Neural cell (in vitro differentiated cells): ENCODE data around the gene GDAP2.

Source experiments
- EZH2 ChIP-seq: fragments of 200-600, 300-800 bp; shearing (Covaris generic), sonication (generic); IDR thresholded peaks from 2 replicates; pipeline ENCODE4 v1.6.1; 2014; ENCODE audit warnings: antibody characterized with exemption, low read length, borderline replicate concordance, mild to moderate bottlenecking; ENCODE audit not compliant: insufficient read depth, poor library complexity, severe bottlenecking
- POLR2AphosphoS5 ChIP-seq: IDR thresholded peaks from 2 replicates; pipeline ENCODE4 v1.6.1; 2012
- REST ChIP-seq: IDR thresholded peaks from 2 replicates; pipeline ENCODE4 v1.6.1; 2012; ENCODE audit warnings: borderline replicate concordance
- TF ChIP-seq, protein P1 (sequence below): fragments of 450-650 bp; IDR thresholded peaks from 2 replicates; pipeline ENCODE4 v1.5.1; 2014; ENCODE audit warnings: antibody characterized with exemption, mild to moderate bottlenecking, moderate library complexity; ENCODE audit not compliant: poor library complexity, severe bottlenecking

GRCh38 chr1:117890452-117890851 is 39.0 kb downstream of the GDAP2 start:
- TF ChIP-seq, protein P1, sequence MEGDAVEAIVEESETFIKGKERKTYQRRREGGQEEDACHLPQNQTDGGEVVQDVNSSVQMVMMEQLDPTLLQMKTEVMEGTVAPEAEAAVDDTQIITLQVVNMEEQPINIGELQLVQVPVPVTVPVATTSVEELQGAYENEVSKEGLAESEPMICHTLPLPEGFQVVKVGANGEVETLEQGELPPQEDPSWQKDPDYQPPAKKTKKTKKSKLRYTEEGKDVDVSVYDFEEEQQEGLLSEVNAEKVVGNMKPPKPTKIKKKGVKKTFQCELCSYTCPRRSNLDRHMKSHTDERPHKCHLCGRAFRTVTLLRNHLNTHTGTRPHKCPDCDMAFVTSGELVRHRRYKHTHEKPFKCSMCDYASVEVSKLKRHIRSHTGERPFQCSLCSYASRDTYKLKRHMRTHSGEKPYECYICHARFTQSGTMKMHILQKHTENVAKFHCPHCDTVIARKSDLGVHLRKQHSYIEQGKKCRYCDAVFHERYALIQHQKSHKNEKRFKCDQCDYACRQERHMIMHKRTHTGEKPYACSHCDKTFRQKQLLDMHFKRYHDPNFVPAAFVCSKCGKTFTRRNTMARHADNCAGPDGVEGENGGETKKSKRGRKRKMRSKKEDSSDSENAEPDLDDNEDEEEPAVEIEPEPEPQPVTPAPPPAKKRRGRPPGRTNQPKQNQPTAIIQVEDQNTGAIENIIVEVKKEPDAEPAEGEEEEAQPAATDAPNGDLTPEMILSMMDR, result no peak
- no peak for TF ChIP-seq EZH2
- TF ChIP-seq POLR2AphosphoS5, result no peak
- TF ChIP-seq REST, result no peak
